Neural progenitor cell (in vitro differentiated cells): ENCODE results near the gene RBM34. TPM values are rescaled to one million over a fixed set of nuclear protein-coding genes. Genes with fewer than 3 reads are reported as not detected.

Source experiments
- DNase-seq: peaks from one replicate; pipeline ENCODE4 v3.0.0-alpha.2; 2016; ENCODE audit warnings: low spot score
- H2AFZ ChIP-seq: fragments of 200-600 bp; sonication (generic); replicated peaks from 2 replicates; pipeline ENCODE4 v1.6.1; 2016; ENCODE audit warnings: antibody characterized with exemption
- H3F3A ChIP-seq: fragments of 200-600 bp; sonication (generic); 2 replicates; pipeline ENCODE4 v1.6.1; 2016; ENCODE audit warnings: antibody characterized with exemption, low read depth
- H3K27ac ChIP-seq: fragments of 200-600 bp; sonication (generic); 2 replicates; pipeline ENCODE4 v1.5.1; 2016; ENCODE audit warnings: mild to moderate bottlenecking
- H3K27me3 ChIP-seq: fragments of 200-600 bp; sonication (generic); 2 replicates; pipeline ENCODE4 v1.6.1; 2016; ENCODE audit warnings: mild to moderate bottlenecking, moderate library complexity
- H3K36me3 ChIP-seq: fragments of 200-600 bp; sonication (generic); 2 replicates; pipeline ENCODE4 v1.5.1; 2016
- H3K4me1 ChIP-seq: fragments of 200-600 bp; sonication (generic); 2 replicates; pipeline ENCODE4 v1.6.1; 2016; ENCODE audit warnings: mixed run types
- H3K4me2 ChIP-seq: fragments of 200-600 bp; sonication (generic); 2 replicates; pipeline ENCODE4 v1.6.1; 2016
- H3K4me3 ChIP-seq: fragments of 200-600 bp; sonication (generic); 2 replicates; pipeline ENCODE4 v1.5.1; 2016
- H3K79me2 ChIP-seq: fragments of 200-600 bp; sonication (generic); 2 replicates; pipeline ENCODE4 v1.6.1; 2016; ENCODE audit warnings: low read depth
- H3K9ac ChIP-seq: fragments of 200-600 bp; sonication (generic); 2 replicates; pipeline ENCODE4 v1.6.1; 2016
- H3K9me3 ChIP-seq: fragments of 200-600 bp; sonication (generic); 2 replicates; pipeline ENCODE4 v1.5.1; 2016; ENCODE audit warnings: low read depth
- H4K20me1 ChIP-seq: fragments of 200-600 bp; sonication (generic); 2 replicates; pipeline ENCODE4 v1.6.1; 2016; ENCODE audit warnings: low read depth
- H3K27ac Mint-ChIP-seq: 3 replicates; pipeline ENCODE4 v1.8.0; 2021; ENCODE audit warnings: mixed read lengths
- H3K27me3 Mint-ChIP-seq: 2 replicates; pipeline ENCODE4 v1.8.0; 2022; ENCODE audit warnings: low read depth, mild to moderate bottlenecking, inconsistent platforms, moderate library complexity, mixed read lengths; ENCODE audit not compliant: insufficient read depth
- H3K36me3 Mint-ChIP-seq: 3 replicates; pipeline ENCODE4 v1.8.0; 2021; ENCODE audit warnings: mixed read lengths
- H3K4me1 Mint-ChIP-seq: 3 replicates; pipeline ENCODE4 v1.8.0; 2021; ENCODE audit warnings: mixed read lengths
- H3K4me3 Mint-ChIP-seq: 3 replicates; pipeline ENCODE4 v1.8.0; 2021; ENCODE audit warnings: mild to moderate bottlenecking, moderate library complexity, mixed read lengths
- H3K9me3 Mint-ChIP-seq: 3 replicates; pipeline ENCODE4 v1.8.0; 2020; ENCODE audit warnings: mixed read lengths
- CTCF ChIP-seq: fragments of 200-600 bp; sonication (generic); IDR thresholded peaks from 2 replicates; pipeline ENCODE4 v1.5.1; 2017; ENCODE audit warnings: antibody characterized with exemption, mild to moderate bottlenecking
- EZH2 ChIP-seq: fragments of 200-600 bp; sonication (generic); IDR thresholded peaks from 2 replicates; pipeline ENCODE4 v1.6.1; 2017; ENCODE audit warnings: antibody characterized with exemption, mild to moderate bottlenecking, moderate library complexity
- EZH2phosphoT487 ChIP-seq: fragments of 200-600 bp; sonication (generic); IDR thresholded peaks from 2 replicates; pipeline ENCODE4 v1.6.1; 2017; ENCODE audit warnings: antibody characterized with exemption
- total RNA-seq: library from RNA; depleted of rRNA; stranded (reverse); fragments of >200 nt; gene quantifications from 2 replicates; pipeline ENCODE4 v1.2.3, GENCODE V29; 2015; ENCODE audit warnings: low replicate concordance

The RBM34 gene
- total RNA-seq, 1 donor from 2014 or later: 107 TPM

GRCh38 chr1:235176486-235176885, 15.4 kb upstream of the RBM34 start:
- H3F3A ChIP-seq: peaks cover 10% of the 10 kb centered on the region
- Mint-ChIP-seq H3K27ac (no peak overlapping the region), H3K4me3 (no peak overlapping the region), H3K36me3 (peaks cover 28% of the 10 kb centered on the region), H3K4me1 (no peaks in the 10 kb centered on the region), H3K27me3 (no peaks in the 10 kb centered on the region), H3K9me3 (no peaks in the 10 kb centered on the region)
- no peaks in the 10 kb centered on the region for H3K9me3 ChIP-seq
- DNase-seq: no peak
- H4K20me1 ChIP-seq: peaks cover 7% of the 10 kb centered on the region
- no peak overlapping the region for H2AFZ ChIP-seq
- no peak overlapping the region for H3K4me3 ChIP-seq
- H3K9ac ChIP-seq: no peak overlapping the region
- no peak overlapping the region for H3K4me2 ChIP-seq
- H3K36me3 ChIP-seq: peaks cover 48% of the 10 kb centered on the region
- TF ChIP-seq EZH2 (no peak), CTCF (no peak), EZH2phosphoT487 (no peak)
- H3K79me2 ChIP-seq: peaks cover 13% of the 10 kb centered on the region
- no peak overlapping the region for H3K27ac ChIP-seq
- H3K27me3 ChIP-seq: no peaks in the 10 kb centered on the region
- no peaks in the 10 kb centered on the region for H3K4me1 ChIP-seq

GRCh38 chr1:235169986-235170385, 8.9 kb upstream of the RBM34 start:
- Mint-ChIP-seq H3K27ac (no peak overlapping the region), H3K9me3 (no peaks in the 10 kb centered on the region), H3K4me1 (no peaks in the 10 kb centered on the region), H3K27me3 (peaks cover 3% of the 10 kb centered on the region), H3K36me3 (peaks cover 22% of the 10 kb centered on the region), H3K4me3 (no peak overlapping the region)
- H3K4me3 ChIP-seq: no peak overlapping the region
- no peaks in the 10 kb centered on the region for H3K9me3 ChIP-seq
- no peak overlapping the region for H2AFZ ChIP-seq
- no peak overlapping the region for H3K27ac ChIP-seq
- H3K36me3 ChIP-seq: peaks cover 29% of the 10 kb centered on the region
- H3K4me2 ChIP-seq: no peak overlapping the region
- H3K79me2 ChIP-seq: no peaks in the 10 kb centered on the region
- no peaks in the 10 kb centered on the region for H3K4me1 ChIP-seq
- TF ChIP-seq EZH2: no peak
- no peak for DNase-seq
- H4K20me1 ChIP-seq: no peaks in the 10 kb centered on the region
- H3F3A ChIP-seq: peaks cover 38% of the 10 kb centered on the region
- no peaks in the 10 kb centered on the region for H3K27me3 ChIP-seq
- H3K9ac ChIP-seq: no peak overlapping the region

- H3K4me1 Mint-ChIP-seq: no peaks in the 10 kb centered on the region
- Histone ChIP-seq H3K9ac (no peak overlapping the region), H3F3A (peaks cover 42% of the 10 kb centered on the region), H2AFZ (no peak overlapping the region), H3K9me3 (no peaks in the 10 kb centered on the region), H3K4me3 (no peak overlapping the region), H3K79me2 (no peaks in the 10 kb centered on the region), H3K4me2 (no peak overlapping the region), H3K4me1 (no peaks in the 10 kb centered on the region), H3K27ac (no peak overlapping the region), H3K36me3 (peaks cover 28% of the 10 kb centered on the region), H3K27me3 (no peaks in the 10 kb centered on the region), H4K20me1 (no peaks in the 10 kb centered on the region)
- peak overlapping the region; percentile 37 for H3K27ac Mint-ChIP-seq
- peaks cover 3% of the 10 kb centered on the region for H3K27me3 Mint-ChIP-seq
- DNase-seq: no peak
- no peaks in the 10 kb centered on the region for H3K9me3 Mint-ChIP-seq
- H3K4me3 Mint-ChIP-seq: no peak overlapping the region
- TF ChIP-seq EZH2phosphoT487: no peak
- no peak for TF ChIP-seq CTCF
- no peak for TF ChIP-seq EZH2
- H3K36me3 Mint-ChIP-seq: peaks cover 15% of the 10 kb centered on the region
Observed at GRCh38 chr1:235168375-235168774, 7.3 kb upstream of the RBM34 start.

DNA sequence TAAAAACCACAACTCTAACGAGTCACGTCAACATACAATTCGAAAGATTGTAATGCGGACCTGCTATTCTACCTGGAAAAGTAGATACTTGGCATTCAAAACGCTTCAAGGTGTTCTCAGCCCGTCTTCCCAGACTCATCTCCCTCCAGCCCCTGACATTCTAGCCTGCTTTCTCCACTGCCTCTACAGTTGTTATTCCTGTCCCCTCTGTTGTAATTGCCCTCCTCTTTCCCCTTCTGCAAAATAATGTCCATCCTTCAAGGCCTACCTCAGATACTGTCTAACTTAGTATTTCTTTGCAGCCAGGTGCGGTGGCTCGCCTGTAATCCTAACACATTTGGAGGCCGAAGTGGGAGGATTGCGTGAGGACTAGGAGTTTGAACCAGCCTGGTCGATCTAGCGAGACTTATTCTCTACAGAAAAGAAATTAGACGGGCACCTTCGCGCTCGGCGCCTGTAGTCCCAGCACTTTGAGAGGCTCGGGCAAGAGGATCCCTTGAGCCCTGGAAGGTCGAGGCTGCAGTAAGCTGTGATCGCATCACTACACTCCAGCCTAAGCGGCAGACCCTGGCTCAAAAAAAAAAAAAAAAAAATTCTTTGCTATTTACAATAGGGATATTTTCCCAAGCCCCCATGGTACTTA, 756 bp upstream of the RBM34 start:
- peak overlapping the region; percentile 98 for H3K4me3 Mint-ChIP-seq
- Histone ChIP-seq H3K9me3 (no peaks in the 10 kb centered on the region), H3K4me2 (peak overlapping the region; percentile 89), H3K79me2 (peaks cover 37% of the 10 kb centered on the region), H3K27ac (no peak overlapping the region), H3K4me1 (peaks cover 7% of the 10 kb centered on the region), H3F3A (peaks cover 24% of the 10 kb centered on the region), H2AFZ (peak overlapping the region; percentile 96), H4K20me1 (no peaks in the 10 kb centered on the region), H3K36me3 (peaks cover 4% of the 10 kb centered on the region), H3K4me3 (peak overlapping the region; percentile 89), H3K27me3 (no peaks in the 10 kb centered on the region), H3K9ac (peak overlapping the region; percentile 50)
- H3K27me3 Mint-ChIP-seq: no peaks in the 10 kb centered on the region
- TF ChIP-seq CTCF (no peak), EZH2phosphoT487 (no peak), EZH2 (no peak)
- H3K36me3 Mint-ChIP-seq: peaks cover 1% of the 10 kb centered on the region
- no peaks in the 10 kb centered on the region for H3K9me3 Mint-ChIP-seq
- peaks cover 12% of the 10 kb centered on the region for H3K4me1 Mint-ChIP-seq
- DNase-seq: peak; percentile 10
- H3K27ac Mint-ChIP-seq: peak overlapping the region; percentile 41
